Amniotic epithelial cell (primary cell): Measurements from ENCODE around the gene DNAJC5.
A peak's percentile ranks its signal among the peaks of the same experiment; 100 is the strongest.
"Not testable (repeated sequence)": the region's sequence is repeated elsewhere in the genome, so short reads cannot be mapped to it uniquely, and the experiment has no call there.

Source experiments
- DNase-seq: peaks from one replicate; pipeline ENCODE4 v3.0.0-alpha.2; 2010; ENCODE audit warnings: low read depth

DNAJC5 gene

DNA sequence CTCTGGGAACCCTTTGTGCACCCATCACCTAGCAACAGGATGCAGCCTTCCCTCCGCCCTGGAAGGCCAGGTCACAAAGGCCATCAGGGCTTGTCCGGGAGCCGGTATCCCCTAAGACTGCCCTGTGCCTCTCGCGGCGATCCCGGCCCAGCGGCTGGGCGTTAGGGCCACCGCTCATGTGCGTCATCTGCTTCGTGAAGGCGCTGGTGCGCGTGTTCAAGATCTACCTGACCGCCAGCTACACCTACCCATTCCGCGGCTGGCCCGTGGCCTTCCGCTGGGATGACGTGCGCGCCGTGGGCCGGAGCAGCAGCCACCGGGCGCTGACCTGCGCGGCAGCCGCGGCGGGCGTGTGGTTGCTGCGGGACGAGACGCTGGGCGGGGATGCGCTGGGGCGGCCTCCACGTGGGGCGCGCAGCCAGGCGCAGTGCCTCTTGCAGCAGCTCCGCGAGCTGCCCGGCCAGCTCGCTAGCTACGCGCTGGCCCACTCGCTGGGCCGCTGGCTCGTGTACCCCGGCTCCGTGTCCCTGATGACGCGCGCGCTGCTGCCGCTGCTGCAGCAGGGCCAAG, 33.5 kb upstream of the DNAJC5 start, which contains the start of gene ABHD16B:
ABHD16B (plus strand) TSS at position 134 of the 570 bp plus-strand sequence; CDS start at position 177, 43 bp downstream.
- DNase-seq = no peak

DNA sequence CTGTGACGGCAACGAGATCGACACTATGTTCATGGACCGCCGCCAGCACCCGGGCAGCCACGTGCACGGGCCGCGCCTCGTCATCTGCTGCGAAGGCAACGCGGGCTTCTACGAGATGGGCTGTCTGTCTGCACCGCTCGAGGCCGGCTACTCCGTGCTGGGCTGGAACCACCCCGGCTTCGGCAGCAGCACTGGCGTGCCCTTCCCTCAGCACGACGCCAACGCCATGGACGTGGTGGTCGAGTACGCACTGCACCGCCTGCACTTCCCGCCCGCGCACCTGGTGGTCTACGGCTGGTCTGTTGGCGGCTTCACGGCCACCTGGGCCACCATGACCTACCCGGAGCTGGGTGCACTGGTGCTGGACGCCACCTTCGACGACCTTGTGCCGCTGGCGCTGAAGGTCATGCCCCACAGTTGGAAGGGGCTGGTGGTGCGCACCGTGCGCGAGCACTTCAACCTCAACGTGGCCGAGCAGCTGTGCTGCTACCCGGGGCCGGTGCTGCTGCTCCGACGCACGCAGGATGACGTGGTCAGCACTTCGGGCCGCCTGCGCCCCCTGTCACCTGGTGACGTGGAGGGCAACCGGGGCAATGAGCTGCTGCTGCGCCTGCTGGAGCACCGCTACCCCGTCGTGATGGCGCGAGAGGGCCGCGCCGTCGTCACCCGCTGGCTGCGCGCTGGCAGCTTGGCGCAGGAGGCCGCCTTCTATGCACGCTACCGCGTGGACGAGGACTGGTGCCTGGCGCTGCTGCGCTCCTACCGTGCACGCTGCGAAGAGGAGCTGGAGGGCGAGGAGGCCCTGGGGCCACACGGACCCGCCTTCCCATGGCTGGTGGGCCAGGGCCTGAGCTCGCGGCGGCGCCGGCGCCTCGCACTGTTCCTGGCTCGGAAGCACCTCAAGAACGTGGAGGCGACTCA, 32.7 kb upstream of the DNAJC5 start:
- no peak for DNase-seq

DNA sequence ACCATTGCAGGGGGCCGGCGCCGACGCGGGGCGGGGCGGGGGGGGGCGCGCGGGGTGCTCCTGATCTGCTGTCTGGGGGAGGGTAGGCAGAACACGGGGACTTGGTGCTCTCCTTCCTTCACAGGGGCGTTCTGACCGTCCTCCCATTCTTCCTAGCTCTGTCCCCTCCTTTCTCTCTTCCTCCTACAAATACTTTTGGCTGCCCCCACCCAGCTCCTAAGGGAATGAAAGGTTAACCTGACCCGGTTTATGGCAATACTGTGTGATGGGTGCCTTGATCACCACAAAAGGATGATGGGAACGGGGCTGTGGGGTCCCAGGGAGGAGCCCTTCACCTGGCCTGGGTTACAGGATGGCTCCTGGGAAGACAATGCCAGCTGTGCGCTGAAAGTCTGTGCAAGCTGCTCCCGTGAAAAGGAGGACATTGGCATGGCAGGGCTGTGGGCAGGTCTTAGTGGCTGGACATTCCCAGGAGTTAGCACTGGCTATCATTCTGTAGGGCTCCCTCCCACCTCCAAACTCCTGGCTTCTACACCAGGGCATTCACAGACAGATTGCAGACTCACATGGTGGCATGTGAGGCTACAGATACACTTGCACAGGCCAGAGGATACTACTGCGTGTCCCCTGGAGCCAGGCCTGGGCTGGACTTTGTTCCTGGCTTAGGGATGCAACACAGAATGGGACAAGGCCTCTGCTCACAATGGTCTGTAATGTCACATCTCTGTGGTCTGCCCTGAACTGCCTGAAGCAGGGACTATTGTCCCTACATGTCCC, 31.7 kb upstream of the DNAJC5 start:
- DNase-seq = no peak

DNA sequence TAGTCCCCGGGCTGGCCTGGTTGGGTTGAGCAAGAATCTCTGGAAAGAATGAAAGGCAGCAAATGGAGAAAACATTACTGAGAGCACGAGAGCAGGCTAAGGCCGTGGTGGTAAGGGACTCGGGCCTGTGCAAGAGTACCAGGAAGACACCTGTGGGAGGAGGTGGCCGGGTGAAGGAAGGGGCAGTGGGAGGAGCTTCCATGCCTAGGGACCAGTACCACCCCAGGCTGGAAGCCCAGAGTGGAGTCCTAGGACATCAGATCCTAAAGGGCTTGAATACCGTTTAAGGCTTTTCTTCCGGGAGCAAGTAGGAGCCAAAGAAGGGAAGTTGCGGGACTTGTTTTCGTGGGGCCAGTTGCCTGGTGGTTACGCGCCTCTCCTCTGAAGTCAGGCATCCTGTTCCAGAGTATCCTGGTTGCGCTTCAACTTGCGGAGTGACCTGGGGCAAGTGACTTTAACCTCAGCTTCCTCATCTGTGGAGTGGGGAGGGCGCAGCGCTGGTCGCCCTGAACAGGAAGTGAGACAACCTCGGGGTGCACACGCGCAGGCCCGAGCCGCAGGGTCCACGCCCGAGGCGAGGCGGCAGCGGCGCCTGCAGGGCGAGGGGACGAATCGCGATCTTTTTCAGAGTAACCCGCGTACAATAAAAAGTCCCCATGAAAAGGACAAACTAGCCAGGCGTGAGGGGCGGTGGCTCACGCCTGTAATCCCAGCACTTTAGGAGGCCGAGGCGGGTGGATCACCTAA, 31.0 kb upstream of the DNAJC5 start:
- peak; percentile 70 for DNase-seq

DNA sequence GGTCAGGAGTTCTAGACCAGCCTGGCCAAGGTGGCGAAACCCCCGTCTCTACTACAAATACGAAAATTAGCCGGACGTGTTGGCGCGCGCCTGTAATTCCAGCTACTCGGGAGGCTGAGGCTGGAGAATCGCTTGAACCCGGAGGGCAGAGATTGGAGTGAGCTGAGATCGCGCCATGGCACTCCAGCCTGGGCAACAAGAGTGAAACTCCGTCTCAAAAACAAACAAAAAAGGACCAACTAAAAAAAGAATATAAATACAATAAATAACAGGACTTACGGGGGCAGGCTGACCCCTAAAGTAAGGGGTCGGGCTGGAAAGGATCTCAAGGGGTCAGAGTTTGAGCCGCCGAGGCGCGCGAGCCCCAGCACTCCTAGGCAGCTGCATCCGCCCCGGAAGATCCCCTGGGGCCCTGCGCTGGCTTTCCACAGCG, 30.4 kb upstream of the DNAJC5 start:
- no peak for DNase-seq

DNA sequence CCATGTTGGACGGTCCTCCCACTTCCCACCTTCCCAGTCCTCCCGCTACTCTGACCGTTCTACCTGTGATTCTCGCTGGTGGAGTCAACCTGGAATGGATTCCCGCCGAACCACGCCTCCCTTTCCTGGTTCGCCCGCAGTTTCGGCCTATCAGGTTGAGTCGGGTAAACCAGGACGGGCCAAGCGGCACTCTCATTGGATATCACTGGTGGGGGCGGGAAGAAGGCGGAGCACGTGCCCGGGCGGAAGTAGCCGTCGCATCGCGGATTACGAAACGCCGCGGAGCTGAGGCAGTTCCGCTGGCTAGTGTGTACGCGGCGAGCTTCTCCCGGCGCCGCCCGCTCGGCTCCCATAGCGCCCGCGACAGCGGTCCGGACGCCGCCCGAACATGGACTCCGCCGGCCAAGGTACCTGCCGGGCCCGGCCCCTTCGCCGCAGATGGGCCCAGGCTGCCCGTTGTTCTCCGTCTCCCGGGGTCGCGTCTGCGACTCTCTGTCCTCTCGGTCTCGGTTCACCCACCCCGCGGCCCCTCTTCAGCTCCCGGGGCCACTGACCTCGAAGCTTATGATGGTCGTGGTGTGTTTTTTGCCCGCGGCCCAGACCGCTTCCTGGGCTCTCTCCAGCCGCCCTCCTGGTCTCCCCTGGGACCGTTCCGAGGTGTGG, 29.8 kb upstream of the DNAJC5 start, which contains the start of gene TPD52L2:
TPD52L2 (plus strand) TSS at position 293 of the 663 bp plus-strand sequence; CDS start at position 389, 96 bp downstream.
- DNase-seq = peak; percentile 97

DNA sequence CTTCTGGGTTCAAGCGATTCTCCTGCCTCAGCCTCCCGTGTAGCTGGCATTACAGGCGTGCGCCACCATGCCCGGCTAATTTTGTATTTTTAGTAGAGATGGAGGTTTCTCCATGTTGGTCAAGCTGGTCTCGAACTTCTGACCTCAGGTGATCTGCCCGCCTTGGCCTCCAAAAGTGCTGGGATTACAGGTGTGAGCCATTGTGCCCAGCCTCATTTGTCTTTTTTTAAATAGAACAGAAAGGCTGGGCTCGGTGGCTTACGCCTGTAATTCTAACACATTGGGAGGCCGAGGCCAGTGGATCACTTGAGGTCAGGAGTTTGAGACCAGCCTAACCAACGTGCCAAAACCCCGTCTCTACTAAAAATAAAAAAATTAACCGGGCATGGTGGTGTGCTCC, 27.9 kb upstream of the DNAJC5 start:
- not testable (repeated sequence) for DNase-seq

DNA sequence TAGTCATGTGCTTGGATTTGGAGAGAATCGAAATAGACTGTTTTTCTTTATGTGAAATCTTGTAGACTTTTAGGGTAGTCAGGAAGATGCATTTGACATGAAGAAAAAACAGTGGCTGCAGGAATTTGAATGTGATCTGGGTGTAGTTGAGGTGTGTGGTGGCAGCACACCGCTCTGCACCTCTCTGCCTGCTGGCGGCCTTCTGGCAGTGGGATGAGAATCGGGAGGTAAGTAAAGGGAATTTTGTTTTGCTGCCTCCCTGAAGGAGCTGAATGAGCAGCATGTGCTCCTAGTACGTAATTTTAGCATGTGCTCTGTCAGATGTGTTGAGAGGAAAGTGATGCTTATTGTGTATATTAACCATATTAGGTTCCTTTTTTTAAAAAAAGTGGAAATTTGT, 26.7 kb upstream of the DNAJC5 start:
- no peak for DNase-seq

DNA sequence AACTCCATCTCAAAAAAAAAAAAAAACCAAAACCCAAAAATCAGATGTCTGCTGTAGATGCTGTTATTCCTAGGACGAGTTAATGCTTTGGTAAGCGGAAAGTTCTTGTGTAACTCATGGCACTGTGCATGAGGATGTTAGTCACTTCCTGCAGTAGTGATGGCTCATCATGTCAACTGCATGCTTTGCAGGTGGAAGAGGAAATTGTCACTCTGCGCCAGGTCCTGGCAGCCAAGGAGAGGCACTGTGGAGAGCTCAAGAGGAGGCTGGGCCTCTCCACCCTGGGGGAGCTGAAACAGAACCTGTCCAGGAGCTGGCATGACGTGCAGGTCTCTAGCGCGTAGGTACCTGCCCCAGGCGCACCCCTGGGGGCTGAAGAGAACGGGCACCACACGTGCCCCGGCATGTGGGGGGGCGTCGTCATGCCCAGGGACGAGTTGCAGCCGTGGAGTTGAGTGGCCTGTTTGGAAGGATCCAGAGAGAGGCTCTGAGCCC, 21.4 kb upstream of the DNAJC5 start:
- peak; percentile 79 for DNase-seq

DNA sequence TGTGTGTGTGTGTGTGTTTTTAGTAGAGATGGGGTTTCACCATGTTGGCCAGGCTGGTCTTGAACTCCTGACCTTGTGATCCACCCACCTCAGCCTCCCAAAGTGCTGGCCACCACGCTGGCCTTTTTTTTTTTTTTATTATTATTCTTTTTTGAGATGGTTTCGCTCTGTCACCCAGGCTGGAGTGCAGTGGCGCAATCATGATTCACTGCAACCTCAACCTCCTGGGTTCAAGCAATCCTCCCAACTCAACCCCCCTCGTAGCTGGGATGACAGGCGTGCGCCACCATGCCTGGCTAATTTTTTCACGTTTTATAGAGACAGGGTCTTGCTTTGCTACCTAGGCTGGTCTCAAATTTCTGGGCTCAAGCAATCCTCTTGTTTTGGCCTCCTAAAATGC, 20.7 kb upstream of the DNAJC5 start:
- DNase-seq = not testable (repeated sequence)

DNA sequence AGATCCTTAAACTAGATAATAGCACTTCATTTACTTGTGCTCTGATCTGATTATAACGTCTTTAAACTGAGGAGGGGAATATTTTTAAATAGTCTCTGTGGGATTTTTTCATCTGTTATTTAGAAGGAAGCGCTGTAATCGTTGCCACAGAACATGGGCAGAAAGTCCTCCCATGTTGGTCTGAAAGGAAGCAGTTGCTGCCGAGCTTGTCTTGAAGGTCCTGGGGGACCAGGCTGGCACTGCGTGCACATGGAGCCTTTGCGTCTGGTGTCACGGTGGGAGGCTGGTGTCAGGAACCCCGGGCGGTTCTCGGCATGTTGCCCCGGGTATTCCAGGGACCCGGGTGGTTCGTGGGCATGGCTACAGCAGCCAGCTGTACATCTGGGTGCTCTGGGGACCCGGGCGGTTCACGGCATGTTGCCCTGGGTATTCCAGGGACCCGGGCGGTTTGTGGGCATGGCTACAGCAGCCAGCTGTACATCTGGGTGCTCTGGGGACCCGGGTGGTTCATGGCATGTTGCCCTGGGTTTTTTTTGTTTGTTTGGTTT, 18.4 kb upstream of the DNAJC5 start:
- DNase-seq = no peak

DNA sequence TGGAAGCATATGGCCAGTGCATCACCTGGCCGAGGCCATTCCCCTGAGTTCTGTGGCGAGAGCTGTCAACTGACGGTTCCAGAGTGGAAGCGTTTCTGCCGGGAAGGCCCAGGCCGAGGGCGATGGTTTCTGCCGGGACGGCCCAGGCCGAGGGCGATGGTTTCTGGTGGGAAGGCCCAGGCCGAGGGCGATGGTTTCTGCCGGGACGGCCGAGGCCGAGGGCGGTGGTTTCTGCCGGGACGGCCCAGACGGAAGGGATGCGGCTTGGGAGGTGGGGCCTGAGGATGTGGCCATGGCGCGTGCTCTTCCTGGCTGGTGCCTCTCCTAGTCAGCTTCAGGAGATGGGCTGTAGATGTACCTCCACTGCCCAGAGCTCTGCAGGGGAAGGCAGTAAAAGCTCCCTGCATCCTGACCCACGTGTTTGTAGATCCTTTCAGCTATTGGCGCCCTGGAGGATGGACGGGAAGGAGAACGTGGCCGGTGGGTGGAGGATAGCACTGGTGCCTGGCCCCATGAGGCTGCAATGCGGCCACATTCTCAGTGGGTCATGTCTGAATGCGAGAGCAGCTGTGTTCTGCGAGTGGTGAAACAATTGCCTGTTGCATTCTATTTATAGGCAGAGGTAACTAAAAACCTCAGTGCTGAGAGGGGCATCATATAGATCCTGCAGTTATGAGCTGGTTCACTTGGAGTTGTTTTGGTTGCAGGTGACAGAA, 17.0 kb upstream of the DNAJC5 start:
- DNase-seq = no peak

DNA sequence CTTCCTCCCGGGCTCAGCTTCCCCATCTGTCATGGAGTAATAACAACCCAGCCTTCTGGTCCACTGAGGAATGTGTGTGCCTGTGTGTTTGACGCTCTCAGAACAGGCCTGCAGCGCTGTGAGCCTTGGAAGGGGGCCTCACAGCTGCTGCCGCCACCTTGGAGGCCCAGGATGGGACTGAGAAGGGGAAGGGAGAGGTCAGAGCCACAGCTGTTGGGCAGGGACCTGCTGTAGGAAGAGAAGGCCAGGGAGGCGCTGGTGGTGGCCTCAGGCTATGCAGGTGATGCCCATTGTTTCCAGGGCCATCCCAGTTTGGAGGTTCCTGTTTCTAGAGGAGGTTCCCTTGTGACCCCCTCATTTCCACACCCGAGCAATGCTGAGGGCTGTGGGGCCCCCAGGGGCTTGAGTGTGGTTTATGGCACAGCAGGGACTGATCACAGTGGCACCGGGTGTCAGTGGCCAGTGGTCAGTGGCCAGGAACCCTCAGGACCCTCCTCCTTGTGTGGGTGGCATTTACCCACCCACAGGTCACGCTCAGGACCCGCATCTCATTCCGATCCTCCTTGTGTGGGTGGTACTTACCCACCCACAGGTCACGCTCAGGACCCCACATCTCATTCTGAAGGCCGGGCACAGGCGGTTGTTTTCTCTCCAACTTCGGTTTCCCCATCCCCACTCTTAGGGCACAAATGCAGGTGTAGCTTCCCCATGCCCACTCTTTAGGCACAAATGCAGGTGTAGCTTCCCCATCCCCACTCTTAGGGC, 15.8 kb upstream of the DNAJC5 start:
- no peak for DNase-seq

DNA sequence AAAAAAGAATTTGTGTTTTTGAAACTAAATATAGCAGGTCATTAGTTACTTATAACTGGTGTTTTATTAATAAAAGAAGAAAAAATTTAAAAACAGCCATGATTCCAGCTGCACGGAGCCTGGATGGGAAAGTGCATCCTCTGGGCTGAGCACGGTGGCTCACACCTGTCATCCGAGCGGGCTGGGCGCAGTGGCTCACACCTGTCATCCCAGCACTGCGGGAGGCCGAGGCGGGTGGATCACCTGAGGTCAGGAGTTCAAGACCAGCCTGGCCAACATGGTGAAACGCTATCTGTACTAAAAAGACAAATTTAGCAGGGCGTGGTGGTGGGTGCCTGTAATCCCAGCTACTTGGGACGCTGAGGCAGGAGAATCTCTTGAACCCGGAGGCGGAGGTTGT, 14.0 kb upstream of the DNAJC5 start:
- DNase-seq = not testable (repeated sequence)

DNA sequence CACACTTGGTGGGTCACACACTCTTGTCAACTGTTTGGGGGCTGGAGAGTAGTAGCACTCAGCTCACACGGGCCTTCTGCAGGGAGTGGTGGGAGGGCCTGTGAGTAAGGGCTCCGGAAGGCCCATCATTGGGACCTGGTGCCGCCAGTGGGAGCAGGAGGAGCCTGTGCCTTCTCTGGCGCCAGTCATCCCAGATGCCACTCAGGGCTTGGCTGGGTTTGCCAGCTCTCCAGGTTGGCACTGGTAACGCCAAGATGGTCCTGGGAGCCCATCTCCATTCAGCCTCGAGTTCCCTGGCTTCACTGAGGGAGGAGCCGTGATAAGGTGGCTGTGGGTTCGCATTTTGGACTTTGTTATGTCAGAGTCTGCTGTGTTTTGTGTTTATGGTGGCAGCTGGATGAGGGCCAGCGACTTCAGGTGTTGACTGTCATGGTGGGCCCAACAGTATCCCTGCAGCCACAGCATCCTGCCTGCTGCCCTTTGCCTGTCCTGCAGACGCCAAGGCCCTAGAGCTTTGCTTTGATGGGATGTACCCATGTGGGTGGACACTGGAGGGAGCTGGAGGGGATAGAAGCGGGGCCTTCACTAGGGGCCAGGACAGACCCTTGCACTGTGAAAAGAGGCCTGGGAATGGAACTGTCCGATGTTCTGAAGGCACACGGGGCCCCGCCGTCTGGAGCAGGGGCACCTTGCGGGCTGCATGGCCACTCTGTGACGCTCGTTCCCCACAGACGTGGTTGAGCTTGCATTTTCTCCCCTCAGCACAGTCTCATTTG, 13.3 kb upstream of the DNAJC5 start:
- no peak for DNase-seq

DNA sequence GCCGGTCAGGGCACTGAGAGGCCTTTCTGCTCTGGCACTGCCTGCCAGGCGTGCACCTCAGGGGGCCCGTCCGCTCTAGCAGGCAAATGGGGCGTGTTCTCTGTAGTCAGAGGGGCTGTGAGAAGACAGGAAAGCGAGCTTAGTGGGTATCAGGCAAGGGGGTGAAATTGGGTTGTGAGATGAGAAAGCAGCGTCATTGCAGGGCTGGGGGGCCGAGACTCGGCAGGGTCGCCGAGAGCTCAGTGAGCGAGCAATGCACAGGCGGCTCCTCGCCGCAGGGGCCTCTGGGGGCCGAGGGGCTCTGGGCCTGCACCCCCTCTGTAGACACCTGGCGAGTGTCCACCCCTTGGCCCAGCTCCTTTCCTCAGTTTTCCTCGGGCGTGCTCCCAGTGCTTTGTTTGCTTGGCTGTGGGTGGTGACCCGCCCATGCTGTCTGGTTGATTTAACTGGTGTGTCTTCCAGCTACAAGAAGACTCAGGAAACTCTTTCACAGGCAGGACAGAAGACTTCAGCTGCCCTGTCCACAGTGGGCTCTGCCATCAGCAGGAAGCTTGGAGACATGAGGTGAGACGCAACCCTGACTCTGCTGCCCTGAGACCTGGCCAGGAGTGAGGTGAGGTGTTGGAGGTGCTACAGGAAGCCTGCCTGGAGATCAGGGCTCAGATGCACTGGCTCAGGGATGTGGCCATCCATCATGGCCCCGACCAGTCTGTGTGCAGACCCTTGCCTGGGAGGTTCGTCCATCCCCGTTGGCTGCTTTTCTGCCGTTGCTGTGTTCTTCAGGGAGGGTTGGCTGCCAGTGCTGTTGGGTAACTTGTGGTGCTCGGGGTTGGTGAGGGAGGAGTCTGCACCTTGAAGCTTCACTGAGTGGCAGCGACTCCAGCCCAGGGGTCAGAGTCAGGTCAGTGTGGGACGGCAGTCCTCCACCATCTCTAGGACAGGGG, 12.4 kb upstream of the DNAJC5 start:
- DNase-seq = no peak

DNA sequence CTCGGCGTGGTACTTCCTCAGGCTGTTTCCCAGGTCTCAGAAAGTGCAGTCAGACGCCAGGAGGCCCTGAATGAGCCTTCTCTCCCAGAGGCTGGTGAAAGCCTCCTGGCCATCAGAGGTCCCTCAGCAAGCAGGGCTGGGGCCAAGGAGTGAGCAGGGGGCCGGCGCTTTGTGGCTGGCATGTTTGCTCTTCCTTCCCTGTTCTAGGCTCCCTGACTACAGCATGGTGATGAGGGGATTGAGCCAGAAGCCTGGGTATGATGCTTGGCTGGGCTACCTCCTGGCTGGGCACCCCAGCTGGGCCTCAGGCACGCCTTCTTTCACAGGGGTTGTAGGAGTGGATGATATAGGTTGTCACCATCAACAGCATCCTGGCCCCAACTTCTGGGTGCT, 11.7 kb upstream of the DNAJC5 start:
- no peak for DNase-seq
